Hematopoietic multipotent progenitor cell treated with erythropoietin and hydrocortisone succinate and interleukin-3 and kit ligand, for 4 days (in vitro differentiated cells): Measurements from ENCODE around the gene ITGBL1.

Experiments
- DNase-seq: peaks from one replicate; pipeline ENCODE4 v3.0.0-alpha.2; 2015

ITGBL1 gene

GRCh38 chr13:101763191-101763590 is 310.7 kb downstream of the ITGBL1 start:
- DNase-seq: no peak
